Skeletal muscle satellite cell (primary cell): ENCODE data around the gene C6orf89.

Experiments
- H3K27me3 ChIP-seq: 2 replicates; pipeline ENCODE4 v1.7.0; 2013; ENCODE audit warnings: low read length; ENCODE audit not compliant: control insufficient read depth, insufficient read depth
- H3K36me3 ChIP-seq: 2 replicates; pipeline ENCODE4 v1.7.0; 2013; ENCODE audit warnings: mild to moderate bottlenecking, control low read depth, low read length; ENCODE audit not compliant: insufficient read depth
- H3K4me1 ChIP-seq: 2 replicates; pipeline ENCODE4 v1.7.0; 2013; ENCODE audit warnings: low read length; ENCODE audit not compliant: control insufficient read depth, insufficient read depth
- H3K4me2 ChIP-seq: 2 replicates; pipeline ENCODE4 v1.7.0; 2013; ENCODE audit warnings: mild to moderate bottlenecking, low read length
- H3K4me3 ChIP-seq: 2 replicates; pipeline ENCODE4 v1.7.0; 2013; ENCODE audit warnings: low read length
- H3K9ac ChIP-seq: 2 replicates; pipeline ENCODE4 v1.7.0; 2013; ENCODE audit warnings: mild to moderate bottlenecking, low read depth, low read length, moderate library complexity
- H3K9me3 ChIP-seq: replicated peaks from 2 replicates; pipeline ENCODE4 v1.7.0; 2013; ENCODE audit warnings: mild to moderate bottlenecking, control low read depth, low read length

C6orf89 gene

GRCh38 chr6:36977470-36977941 lies 91.8 kb downstream of the C6orf89 start:
- no peak overlapping the region for H3K4me3 ChIP-seq
- H3K4me1 ChIP-seq: peaks cover 11% of the 10 kb centered on the region
- peaks cover 75% of the 10 kb centered on the region for H3K36me3 ChIP-seq
- H3K27me3 ChIP-seq: no peaks in the 10 kb centered on the region
- H3K9ac ChIP-seq: no peak overlapping the region
- H3K9me3 ChIP-seq: no peaks in the 10 kb centered on the region
- H3K4me2 ChIP-seq: no peak overlapping the region
